B cell (primary cell): ENCODE results near the gene EFNA3. TPM values are rescaled to one million over a fixed set of nuclear protein-coding genes. Genes with fewer than 3 reads are reported as not detected.
"Not testable (repeated sequence)": the region's sequence is repeated elsewhere in the genome, so short reads cannot be mapped to it uniquely, and the experiment has no call there.

Experiments used
- ATAC-seq: fragments of 200-7000 bp; cut with Tn5 transposase; one replicate; pipeline ENCODE4 v1.10.0; 2021; ENCODE audit warnings: low read depth, mild to moderate bottlenecking, moderate number of reproducible peaks, moderate library complexity
- CTCF ChIA-PET: fragments of 350-600 bp; sonication (Branson Sonifier 250); formaldehyde crosslinking; loops from one replicate; lab custom pipeline; 2021; ENCODE audit warnings: antibody characterized with exemption, inconsistent platforms; lab: Charles Lee
- POLR2A ChIA-PET: fragments of 350-600 bp; sonication (Branson Sonifier 250); formaldehyde crosslinking; loops from one replicate; lab custom pipeline; 2021; ENCODE audit warnings: antibody characterized with exemption; lab: Charles Lee
- DNase-seq: peaks from one replicate; pipeline ENCODE4 v3.0.0; 2013
- H2AFZ ChIP-seq: 2 replicates; pipeline ENCODE4 v1.6.1; 2012; ENCODE audit warnings: mild to moderate bottlenecking, low read depth, low read length; ENCODE audit not compliant: insufficient read depth, poor library complexity, severe bottlenecking
- H3K27ac ChIP-seq, 2 donors: 1 replicate in 1 of 2; 2 replicates in 1 of 2; pipeline ENCODE4 v1.5.1; 2012 to 2013; ENCODE audit warnings: low read length in 2 of 2, mild to moderate bottlenecking in 2 of 2, moderate library complexity in 1 of 2
- H3K27me3 ChIP-seq, 4 experiments: fragments of 200-600 bp in 1 of 4; sonication (generic) in 1 of 4; replicated peaks in 1 of 4; 1 replicate in 2 of 4; 2 replicates in 2 of 4; pipeline versions ENCODE4 v1.6.1 to v1.7.0; 2013 to 2016; ENCODE audit warnings: low read length in 3 of 4, mild to moderate bottlenecking in 2 of 4, mixed read lengths in 1 of 4, moderate library complexity in 1 of 4; ENCODE audit not compliant: insufficient read depth in 4 of 4, control insufficient read depth in 3 of 4; ENCODE audit errors: control extremely low read depth in 1 of 4
- H3K36me3 ChIP-seq, 2 experiments: replicated peaks in 1 of 2; 1 replicate in 1 of 2; 2 replicates in 1 of 2; pipeline versions ENCODE4 v1.6.1 to v1.7.1; 2013; ENCODE audit warnings: low read length in 1 of 2; ENCODE audit not compliant: insufficient read depth in 2 of 2, control insufficient read depth in 1 of 2; ENCODE audit errors: control extremely low read depth in 1 of 2, extremely low read depth in 1 of 2
- H3K4me1 ChIP-seq, 2 donors: fragments of 200-600 bp in 1 of 2; sonication (generic) in 1 of 2; 1 replicate in 1 of 2; 2 replicates in 1 of 2; pipeline versions ENCODE4 v1.5.1 to v1.6.1; 2013 to 2017; ENCODE audit warnings: low read length in 2 of 2; ENCODE audit not compliant: control insufficient read depth in 2 of 2, insufficient read depth in 2 of 2
- H3K4me2 ChIP-seq: replicated peaks from 2 replicates; pipeline ENCODE3; 2012; ENCODE audit warnings: mild to moderate bottlenecking, low read depth, low read length; ENCODE audit not compliant: poor library complexity, severe bottlenecking
- H3K4me3 ChIP-seq, 5 experiments: fragments of 200-600 bp in 1 of 5; sonication (generic) in 1 of 5; 1 replicate in 3 of 5; 2 replicates in 2 of 5; pipeline versions ENCODE4 v1.5.1 to v1.7.0; 2011 to 2016; ENCODE audit warnings: low read length in 4 of 5, mild to moderate bottlenecking in 4 of 5, low read depth in 2 of 5, control low read depth in 1 of 5, moderate library complexity in 1 of 5; ENCODE audit not compliant: insufficient read depth in 1 of 5; ENCODE audit errors: control extremely low read depth in 1 of 5, extremely low read depth in 1 of 5
- H3K79me2 ChIP-seq: fragments of 200-600 bp; sonication (generic); one replicate; pipeline ENCODE4 v1.6.0; 2016; ENCODE audit warnings: low read length; ENCODE audit not compliant: control insufficient read depth, insufficient read depth
- H3K9ac ChIP-seq: fragments of 200-600 bp; sonication (generic); 2 replicates; pipeline ENCODE4 v1.6.1; 2017; ENCODE audit warnings: mild to moderate bottlenecking, low read length, moderate library complexity
- H3K9me3 ChIP-seq, 3 donors: one replicate each; pipeline versions ENCODE4 v1.6.1 to v1.7.1; 2013; ENCODE audit warnings: low read length in 2 of 3; ENCODE audit not compliant: control insufficient read depth in 2 of 3, insufficient read depth in 1 of 3; ENCODE audit errors: control extremely low read depth in 1 of 3
- H4K20me1 ChIP-seq: 2 replicates; pipeline ENCODE4 v1.6.0; 2012; ENCODE audit warnings: mild to moderate bottlenecking, low read length; ENCODE audit not compliant: insufficient read depth, control insufficient read depth, poor library complexity, severe bottlenecking
- H3K27ac Mint-ChIP-seq: one replicate; pipeline ENCODE4 v1.8.0; 2021; ENCODE audit warnings: mixed read lengths
- H3K27me3 Mint-ChIP-seq: one replicate; pipeline ENCODE4 v1.8.0; 2021; ENCODE audit warnings: mixed read lengths
- H3K4me1 Mint-ChIP-seq: one replicate; pipeline ENCODE4 v1.8.0; 2021; ENCODE audit warnings: mixed read lengths
- H3K4me3 Mint-ChIP-seq: one replicate; pipeline ENCODE4 v1.8.0; 2021; ENCODE audit warnings: mixed read lengths
- H3K9me3 Mint-ChIP-seq: one replicate; pipeline ENCODE4 v1.8.0; 2022; ENCODE audit warnings: mixed read lengths; ENCODE audit not compliant: insufficient read depth
- CTCF ChIP-seq: fragments of 200-600 bp; IDR thresholded peaks from one replicate; pipeline ENCODE4 v1.8.0; 2022; ENCODE audit warnings: antibody characterized with exemption, mild to moderate bottlenecking
- EZH2 ChIP-seq: IDR thresholded peaks from 2 replicates; pipeline ENCODE4 v1.6.1; 2012; ENCODE audit warnings: borderline replicate concordance, low read depth, mild to moderate bottlenecking, moderate library complexity, low read length; ENCODE audit not compliant: insufficient read depth, poor library complexity, severe bottlenecking
- WGBS: methylation state at CpG from one replicate; pipeline ENCODE4 v1.1.5; 2013; ENCODE audit warnings: missing lambda C conversion rate; ENCODE audit not compliant: insufficient coverage; 5-methylcytosine and 5-hydroxymethylcytosine counted together
- intact Hi-C: fragments of 100-400 bp; cut with micrococcal nuclease; formaldehyde crosslinking; loops from one replicate; pipeline ENCODE4 v1.10.0; 2022
- polyA plus RNA-seq: library from polyadenylated mRNA; depleted of rRNA; stranded (reverse); fragments of >200 nt; gene quantifications from 2 replicates; pipeline ENCODE4 v1.2.3, GENCODE V29; 2012
- total RNA-seq, 2 donors: library from RNA; stranded (reverse); fragments of 120-200 nt in 1 of 2; gene quantifications; 1 replicate in 1 of 2; 2 replicates in 1 of 2; pipeline versions ENCODE4 v1.2.3 to v1.2.4, GENCODE V29; 2013 to 2022

The EFNA3 gene
- total and polyA plus RNA-seq, 2 donors (not counting 1 experiment from before 2014, with no cell fraction given) = 1.6 to 3.2 TPM

- Mint-ChIP-seq H3K27ac (no peak overlapping the region), H3K27me3 (peaks cover 38% of the 10 kb centered on the region), H3K4me3 (no peak overlapping the region), H3K9me3 (no peaks in the 10 kb centered on the region), H3K4me1 (no peaks in the 10 kb centered on the region)
- Histone ChIP-seq H3K27me3 (peaks cover 0 to 5% (median 2%) of the 10 kb centered on the region in 4 experiments), H3K9me3 (no peaks in the 10 kb centered on the region), H3K27ac (no peak overlapping the region), H4K20me1 (no peaks in the 10 kb centered on the region), H3K4me2 (no peak overlapping the region), H2AFZ (no peak overlapping the region), H3K36me3 (no peaks in the 10 kb centered on the region), H3K9ac (no peak overlapping the region), H3K4me1 (no peaks in the 10 kb centered on the region), H3K4me3 (no peak overlapping the region), H3K79me2 (no peaks in the 10 kb centered on the region)
- TF ChIP-seq CTCF (no peak), EZH2 (no peak)
- WGBS = 96% methylated on average over 3 of the region's 4 CpGs
- POLR2A ChIA-PET = no interaction called here
- CTCF ChIA-PET = interaction anchor here (0.5 to 1.5 kb wide), 2 partner anchors 26 to 50 kb away, joined by 3 to 5 read pairs; no protein-coding TSS in a partner anchor
- intact Hi-C loops = no loop called here
- no peak for DNase-seq
- no peak for ATAC-seq
These were observed 39.0 kb downstream of the EFNA3 start for GRCh38 chr1:155117610-155118009.

GRCh38 chr1:155118090-155118489, 39.5 kb downstream of the EFNA3 start:
- H3K27ac Mint-ChIP-seq, H3K79me2 ChIP-seq, H3K4me3 ChIP-seq, H3K4me1 ChIP-seq, H3K4me3 Mint-ChIP-seq, H3K4me1 Mint-ChIP-seq, H4K20me1 ChIP-seq, H3K4me2 ChIP-seq, H3K9me3 ChIP-seq, H3K9ac ChIP-seq, H3K27me3 ChIP-seq, ATAC-seq, intact Hi-C loops, POLR2A ChIA-PET, H2AFZ ChIP-seq, H3K36me3 ChIP-seq, H3K27ac ChIP-seq, H3K9me3 Mint-ChIP-seq, DNase-seq: not testable (repeated sequence)
- 83% methylated on average over 1 of the region's 7 CpGs for WGBS
- H3K27me3 Mint-ChIP-seq = peaks cover 38% of the 10 kb centered on the region
- CTCF ChIA-PET = interaction anchor here (0.5 to 1.5 kb wide), 2 partner anchors 26 to 49 kb away, joined by 3 to 5 read pairs; no protein-coding TSS in a partner anchor
